ENCODE results near the gene ZNF143.

Gene ZNF143

GRCh38 chr11:9575260-9576240 is 114.7 kb downstream of the ZNF143 start:
- Histone ChIP-seq H3K9me2 (replicated peaks; ENCODE audit: low read depth, low read length) (no peaks in the 10 kb centered on the region), H3K9me3 (ENCODE audit: insufficient read depth, low read depth, low read length) (no peaks in the 10 kb centered on the region), H3K36me3 (ENCODE audit: insufficient read depth, low read length) (peaks cover 35% of the 10 kb centered on the region), H2AFZ (ENCODE audit: low read length) (no peak overlapping the region), H3K27me3 (ENCODE audit: insufficient read depth, low read length, poor library complexity, severe bottlenecking) (no peaks in the 10 kb centered on the region), H3F3A (ENCODE audit: low read depth) (no peaks in the 10 kb centered on the region), H3K4me2 (ENCODE audit: low read depth, low read length, poor library complexity, severe bottlenecking) (peak overlapping the region; percentile 94), H4K20me1 (ENCODE audit: insufficient read depth, low read length, poor library complexity, severe bottlenecking) (peaks cover 57% of the 10 kb centered on the region), H3K4me3 (ENCODE audit: low read length, poor library complexity, severe bottlenecking) (peak overlapping the region; percentile 99), H3K79me2 (ENCODE audit: insufficient read depth, low read length) (peaks cover 76% of the 10 kb centered on the region), H3K9ac (ENCODE audit: low read depth, low read length, poor library complexity, severe bottlenecking) (peak overlapping the region; percentile 93), H3K4me1 (ENCODE audit: insufficient read depth, low read length, poor library complexity, severe bottlenecking) (peaks cover 41% of the 10 kb centered on the region)
- TF ChIP-seq CTCF (conservative IDR thresholded peaks at IDR 0.05; ENCODE audit: low read length) (no peak), EZH2phosphoT487 (IDR thresholded peaks at IDR 0.05; ENCODE audit: borderline replicate concordance) (no peak)

- Histone ChIP-seq H3K4me2 (ENCODE audit: low read depth, low read length, poor library complexity, severe bottlenecking) (peak overlapping the region; percentile 94), H3K4me3 (ENCODE audit: low read length, poor library complexity, severe bottlenecking) (peak overlapping the region; percentile 99), H3K9me3 (ENCODE audit: insufficient read depth, low read depth, low read length) (no peaks in the 10 kb centered on the region), H3K9ac (ENCODE audit: low read depth, low read length, poor library complexity, severe bottlenecking) (peak overlapping the region; percentile 93), H3F3A (ENCODE audit: low read depth) (no peaks in the 10 kb centered on the region), H3K4me1 (ENCODE audit: insufficient read depth, low read length, poor library complexity, severe bottlenecking) (peaks cover 48% of the 10 kb centered on the region), H2AFZ (ENCODE audit: low read length) (no peak overlapping the region), H3K79me2 (ENCODE audit: insufficient read depth, low read length) (peaks cover 86% of the 10 kb centered on the region), H3K27me3 (ENCODE audit: insufficient read depth, low read length, poor library complexity, severe bottlenecking) (no peaks in the 10 kb centered on the region), H3K9me2 (replicated peaks; ENCODE audit: low read depth, low read length) (no peaks in the 10 kb centered on the region), H4K20me1 (ENCODE audit: insufficient read depth, low read length, poor library complexity, severe bottlenecking) (peaks cover 67% of the 10 kb centered on the region), H3K36me3 (ENCODE audit: insufficient read depth, low read length) (peaks cover 48% of the 10 kb centered on the region)
- TF ChIP-seq EZH2phosphoT487 (IDR thresholded peaks at IDR 0.05; ENCODE audit: borderline replicate concordance) (no peak), CTCF (conservative IDR thresholded peaks at IDR 0.05; ENCODE audit: low read length) (no peak)
These were observed 116.0 kb downstream of the ZNF143 start for GRCh38 chr11:9576701-9577381.

DNA sequence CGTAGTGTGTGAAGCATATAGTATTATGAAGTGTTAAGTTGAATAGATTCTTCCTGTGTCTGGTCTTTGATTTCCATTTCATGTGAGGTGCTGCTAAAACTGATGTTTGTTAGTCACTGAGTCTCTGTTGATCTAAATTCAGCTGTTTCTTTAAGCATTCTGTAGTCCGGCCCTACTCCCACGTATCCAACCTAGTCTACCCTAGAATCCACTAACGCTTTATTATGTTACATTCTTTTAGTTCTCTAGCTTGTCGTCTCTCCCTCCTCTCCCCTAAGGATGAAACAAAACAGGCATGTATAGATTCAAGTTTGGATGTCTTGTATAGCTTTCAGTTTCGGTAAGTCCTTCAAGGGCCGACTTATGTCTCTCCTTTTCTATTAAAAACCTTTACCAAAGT is 116.7 kb downstream of the ZNF143 start:
- H3K4me2 ChIP-seq (ENCODE audit: low read depth, low read length, poor library complexity, severe bottlenecking): peak overlapping the region; percentile 94
- H3K4me1 ChIP-seq (ENCODE audit: insufficient read depth, low read length, poor library complexity, severe bottlenecking): peaks cover 48% of the 10 kb centered on the region
- H3K9ac ChIP-seq (ENCODE audit: low read depth, low read length, poor library complexity, severe bottlenecking): peak overlapping the region; percentile 93
- no peak for TF ChIP-seq EZH2phosphoT487 (IDR thresholded peaks at IDR 0.05; ENCODE audit: borderline replicate concordance)
- TF ChIP-seq CTCF (conservative IDR thresholded peaks at IDR 0.05; ENCODE audit: low read length): no peak
- peak overlapping the region; percentile 99 for H3K4me3 ChIP-seq (ENCODE audit: low read length, poor library complexity, severe bottlenecking)
- no peaks in the 10 kb centered on the region for H3F3A ChIP-seq (ENCODE audit: low read depth)
- H4K20me1 ChIP-seq (ENCODE audit: insufficient read depth, low read length, poor library complexity, severe bottlenecking): peaks cover 71% of the 10 kb centered on the region
- H3K9me3 ChIP-seq (ENCODE audit: insufficient read depth, low read depth, low read length): no peaks in the 10 kb centered on the region
- H2AFZ ChIP-seq (ENCODE audit: low read length): no peak overlapping the region
- no peaks in the 10 kb centered on the region for H3K9me2 ChIP-seq (replicated peaks; ENCODE audit: low read depth, low read length)
- peaks cover 55% of the 10 kb centered on the region for H3K36me3 ChIP-seq (ENCODE audit: insufficient read depth, low read length)
- H3K79me2 ChIP-seq (ENCODE audit: insufficient read depth, low read length): peaks cover 90% of the 10 kb centered on the region
- H3K27me3 ChIP-seq (ENCODE audit: insufficient read depth, low read length, poor library complexity, severe bottlenecking): no peaks in the 10 kb centered on the region
